H1 (cell line): ENCODE results near the gene TNPO2. TPM values are rescaled to one million over a fixed set of nuclear protein-coding genes. Genes with fewer than 3 reads are reported as not detected.

Experiments used
- CTCF ChIA-PET: fragments of 300-600 bp; sonication (Branson Sonifier 250); formaldehyde crosslinking; loops from one replicate; lab custom pipeline; 2021; ENCODE audit not compliant: partially characterized antibody; lab: Charles Lee
- POLR2A ChIA-PET: fragments of 300-600 bp; sonication (Branson Sonifier 250); formaldehyde crosslinking; loops from one replicate; lab custom pipeline; 2021; ENCODE audit warnings: inconsistent platforms; ENCODE audit not compliant: partially characterized antibody; lab: Charles Lee
- DNase-seq, 2 experiments: peaks; one replicate each; pipeline versions ENCODE4 v3.0.0 to v3.0.0-alpha.2; 2010 to 2022; ENCODE audit warnings: low spot score in 2 of 2, low read depth in 1 of 2, mixed read lengths in 1 of 2
- FAIRE-seq: peaks from 2 replicates; lab custom pipeline; 2011; peaks lifted over from hg19 to GRCh38; lab: Jason Lieb, UNC
- H2AFZ ChIP-seq: 2 replicates; pipeline ENCODE4 v1.8.1; 2012; ENCODE audit warnings: low read length, inconsistent platforms
- H2AK5ac ChIP-seq: 2 replicates; pipeline ENCODE4 v1.6.1; 2013; ENCODE audit warnings: low read depth, low read length
- H2BK120ac ChIP-seq: replicated peaks from 2 replicates; pipeline ENCODE3; 2013; ENCODE audit warnings: low read depth, low read length, inconsistent platforms
- H2BK12ac ChIP-seq: 2 replicates; pipeline ENCODE4 v1.6.1; 2013; ENCODE audit warnings: low read depth, low read length
- H2BK15ac ChIP-seq: 2 replicates; pipeline ENCODE4 v1.6.1; 2013; ENCODE audit warnings: low read length
- H2BK20ac ChIP-seq: 2 replicates; pipeline ENCODE4 v1.6.1; 2013; ENCODE audit warnings: low read length
- H2BK5ac ChIP-seq: 2 replicates; pipeline ENCODE4 v1.6.1; 2013; ENCODE audit warnings: low read depth, low read length
- H3K14ac ChIP-seq: 2 replicates; pipeline ENCODE4 v1.6.1; 2013; ENCODE audit warnings: inconsistent platforms; ENCODE audit not compliant: insufficient read length
- H3K18ac ChIP-seq: 2 replicates; pipeline ENCODE4 v1.6.1; 2013; ENCODE audit warnings: low read length; ENCODE audit errors: extremely low read depth
- H3K23ac ChIP-seq: 2 replicates; pipeline ENCODE4 v1.6.1; 2013; ENCODE audit warnings: inconsistent platforms; ENCODE audit not compliant: insufficient read length
- H3K23me2 ChIP-seq: 2 replicates; pipeline ENCODE4 v1.6.1; 2013; ENCODE audit warnings: low read depth, low read length
- H3K27ac ChIP-seq: 2 replicates; pipeline ENCODE4 v1.6.1; 2011; ENCODE audit warnings: low read depth, low read length, inconsistent platforms
- H3K27me3 ChIP-seq, 4 experiments: replicated peaks in 1 of 4; 1 replicate in 1 of 4; 2 replicates in 3 of 4; pipeline versions ENCODE4 v1.6.1 to v1.8.1; 2011 to 2013; ENCODE audit warnings: low read length in 3 of 4, mild to moderate bottlenecking in 3 of 4, inconsistent platforms in 2 of 4, mixed read lengths in 2 of 4, moderate library complexity in 1 of 4; ENCODE audit not compliant: control insufficient read depth in 3 of 4, insufficient read depth in 3 of 4; ENCODE audit errors: extremely low read depth in 1 of 4
- H3K36me3 ChIP-seq, 4 experiments: 2 replicates each; pipeline versions ENCODE4 v1.6.1 to v1.8.1; 2011 to 2013; ENCODE audit warnings: mild to moderate bottlenecking in 4 of 4, low read length in 3 of 4, moderate library complexity in 2 of 4, control low read depth in 1 of 4, inconsistent platforms in 1 of 4; ENCODE audit not compliant: insufficient read depth in 4 of 4, control insufficient read depth in 2 of 4
- H3K4ac ChIP-seq: replicated peaks from 2 replicates; pipeline ENCODE3; 2013; ENCODE audit warnings: low read length, low read depth, mixed read lengths, inconsistent platforms; ENCODE audit not compliant: insufficient read length
- H3K4me1 ChIP-seq, 4 experiments: replicated peaks in 1 of 4; 1 replicate in 1 of 4; 2 replicates in 3 of 4; pipeline versions ENCODE4 v1.6.1 to v1.8.1; 2011 to 2013; ENCODE audit warnings: low read length in 3 of 4, inconsistent platforms in 2 of 4, mixed read lengths in 1 of 4; ENCODE audit not compliant: insufficient read depth in 4 of 4, control insufficient read depth in 3 of 4
- H3K4me2 ChIP-seq, 2 experiments: 2 replicates each; pipeline versions ENCODE4 v1.6.1 to v1.8.1; 2011 to 2013; ENCODE audit warnings: low read depth in 2 of 2, low read length in 2 of 2, control low read depth in 1 of 2, inconsistent platforms in 1 of 2, mild to moderate bottlenecking in 1 of 2; ENCODE audit not compliant: insufficient read depth in 1 of 2
- H3K4me3 ChIP-seq, 4 experiments: fragments of 200-600, 300-600 bp in 1 of 4; sonication (generic), shearing (Covaris generic), sonication (Bioruptor Twin) in 1 of 4; 2 replicates each; pipeline versions ENCODE4 v1.5.1 to v1.8.1; 2011 to 2016; ENCODE audit warnings: low read length in 4 of 4, low read depth in 3 of 4, control low read depth in 2 of 4, inconsistent platforms in 2 of 4, mild to moderate bottlenecking in 2 of 4, mixed read lengths in 1 of 4, moderate library complexity in 1 of 4; ENCODE audit not compliant: insufficient read depth in 2 of 4; ENCODE audit errors: extremely low read depth in 1 of 4
- H3K56ac ChIP-seq: replicated peaks from 2 replicates; pipeline ENCODE3; 2013; ENCODE audit warnings: low read depth, mild to moderate bottlenecking, mixed read lengths, low read length, inconsistent platforms; ENCODE audit not compliant: insufficient read length
- H3K79me1 ChIP-seq: 2 replicates; pipeline ENCODE4 v1.6.1; 2013; ENCODE audit warnings: low read depth, low read length, control low read depth
- H3K79me2 ChIP-seq, 2 experiments: 2 replicates each; pipeline versions ENCODE4 v1.6.1 to v1.8.1; 2012 to 2013; ENCODE audit warnings: low read length in 2 of 2, mild to moderate bottlenecking in 2 of 2, inconsistent platforms in 1 of 2; ENCODE audit not compliant: insufficient read depth in 2 of 2, control insufficient read depth in 1 of 2
- H3K9ac ChIP-seq, 4 experiments: replicated peaks in 1 of 4; 1 replicate in 1 of 4; 2 replicates in 3 of 4; pipeline versions ENCODE4 v1.6.1 to v1.8.1; 2011 to 2013; ENCODE audit warnings: low read depth in 3 of 4, low read length in 3 of 4, control low read depth in 2 of 4, mild to moderate bottlenecking in 2 of 4, moderate library complexity in 2 of 4, inconsistent platforms in 1 of 4; ENCODE audit errors: extremely low read depth in 1 of 4
- H3K9me3 ChIP-seq, 2 experiments: 2 replicates each; pipeline versions ENCODE4 v1.6.1 to v1.8.1; 2012 to 2013; ENCODE audit warnings: mild to moderate bottlenecking in 2 of 2, moderate library complexity in 2 of 2, control low read depth in 1 of 2, inconsistent platforms in 1 of 2, low read depth in 1 of 2, low read length in 1 of 2, mixed read lengths in 1 of 2; ENCODE audit not compliant: insufficient read depth in 2 of 2
- H4K20me1 ChIP-seq, 2 experiments: replicated peaks in 1 of 2; 2 replicates each; pipeline versions ENCODE3 to v1.8.1; 2011 to 2013; ENCODE audit warnings: inconsistent platforms in 2 of 2, low read length in 2 of 2, mild to moderate bottlenecking in 1 of 2; ENCODE audit not compliant: insufficient read depth in 2 of 2, control insufficient read depth in 1 of 2
- H4K5ac ChIP-seq: 2 replicates; pipeline ENCODE4 v1.6.1; 2013; ENCODE audit warnings: low read length, low read depth, mixed read lengths, inconsistent platforms; ENCODE audit not compliant: insufficient read length
- H4K8ac ChIP-seq: 2 replicates; pipeline ENCODE4 v1.8.0; 2013; ENCODE audit warnings: mild to moderate bottlenecking, moderate library complexity, low read length, inconsistent platforms; ENCODE audit not compliant: insufficient read depth; ENCODE audit errors: extremely low read depth
- H4K91ac ChIP-seq: replicated peaks from 2 replicates; pipeline ENCODE3; 2013; ENCODE audit warnings: low read length, mixed read lengths, inconsistent platforms; ENCODE audit not compliant: insufficient read length
- BRCA1 ChIP-seq: IDR thresholded peaks from 2 replicates; pipeline ENCODE4 v1.6.1; 2012; ENCODE audit warnings: low read depth, low read length, improper control_type of control experiment
- EGR1 ChIP-seq: IDR thresholded peaks from 2 replicates; pipeline ENCODE4 v1.6.1; 2011; ENCODE audit warnings: low read depth, low read length, borderline replicate concordance
- HDAC2 ChIP-seq, 2 experiments: fragments of 300-600 bp in 1 of 2; sonication (generic) in 1 of 2; IDR thresholded peaks; 2 replicates each; pipeline ENCODE4 v1.6.1; 2011 to 2012; ENCODE audit warnings: low read depth in 2 of 2, low read length in 2 of 2, mild to moderate bottlenecking in 2 of 2, moderate library complexity in 2 of 2, borderline replicate concordance in 1 of 2, inconsistent platforms in 1 of 2
- HDAC6 ChIP-seq: IDR thresholded peaks from one replicate; pipeline ENCODE4 v1.7.1; 2012; ENCODE audit warnings: low read depth, mild to moderate bottlenecking, inconsistent platforms, low read length, moderate library complexity
- KDM4A ChIP-seq: IDR thresholded peaks from one replicate; pipeline ENCODE4 v1.7.1; 2012; ENCODE audit warnings: low read depth, mild to moderate bottlenecking, moderate library complexity, low read length, inconsistent platforms; ENCODE audit not compliant: severe bottlenecking
- KDM5A ChIP-seq: fragments of 200-600 bp; IDR thresholded peaks from 2 replicates; pipeline ENCODE4 v1.7.1; 2012; ENCODE audit warnings: mild to moderate bottlenecking, low read length, inconsistent platforms, mixed read lengths
- POU5F1 ChIP-seq: IDR thresholded peaks from 2 replicates; pipeline ENCODE4 v1.6.1; 2011; ENCODE audit warnings: low read depth, mild to moderate bottlenecking, low read length, moderate library complexity
- SIN3A ChIP-seq, 2 experiments: IDR thresholded peaks in 1 of 2; conservative IDR thresholded peaks in 1 of 2; 2 replicates each; pipeline ENCODE4 v1.6.1; 2011 to 2012; ENCODE audit warnings: low read length in 2 of 2, improper control_type of control experiment in 1 of 2, low read depth in 1 of 2, mild to moderate bottlenecking in 1 of 2
- SIRT6 ChIP-seq: IDR thresholded peaks from one replicate; pipeline ENCODE4 v1.7.1; 2012; ENCODE audit warnings: low read length, inconsistent platforms
- SP1 ChIP-seq: IDR thresholded peaks from 2 replicates; pipeline ENCODE4 v1.6.1; 2011; ENCODE audit warnings: low read depth, low read length
- SP2 ChIP-seq: IDR thresholded peaks from 2 replicates; pipeline ENCODE4 v1.6.1; 2012; ENCODE audit warnings: mild to moderate bottlenecking, low read length, inconsistent platforms
- WGBS, 2 experiments: shearing (Covaris generic) in 1 of 2; methylation state at CpG; one replicate each; pipeline versions ENCODE4 v1.1.6 to v1.1.7; 2013 to 2015; ENCODE audit warnings: low lambda C conversion rate in 2 of 2, mixed read lengths in 2 of 2, inconsistent platforms in 1 of 2, low coverage in 1 of 2, missing lambda C conversion rate in 1 of 2; ENCODE audit not compliant: insufficient replicate concordance in 2 of 2, insufficient coverage in 1 of 2, insufficient read length in 1 of 2; ENCODE audit errors: extremely low coverage in 1 of 2, missing lambda C conversion rate in 1 of 2; 5-methylcytosine and 5-hydroxymethylcytosine counted together
- polyA plus RNA-seq, 7 experiments: library from polyadenylated mRNA; depleted of rRNA in 3 of 7; stranded (reverse) in 5 of 7; unstranded in 2 of 7; fragments of >200 nt in 5 of 7; fragments of 200-250 nt in 2 of 7; gene quantifications; 1 replicate in 5 of 7; 2 replicates in 1 of 7; 4 replicates in 1 of 7; pipeline versions ENCODE4 v1.2.1 to v1.2.3, GENCODE V29; 2011 to 2013; ENCODE audit warnings: missing spikeins in 2 of 7, mixed read lengths in 2 of 7
- total RNA-seq: library from RNA; stranded (reverse); fragmentation: NEBNext Ultra II Directional; extraction: Animal tissue kit (Norgen Biotek cat#: 25700); gene quantifications from 2 replicates; pipeline ENCODE4 v1.2.1, GENCODE V29; 2021

The TNPO2 gene
- total and polyA plus RNA-seq, 2 of the 8 experiments (the other 6 are each of a cell fraction or from before 2014, with no cell fraction given) = 112 to 121 TPM

GRCh38 chr19:12701596-12702282 lies 22.0 kb downstream of the TNPO2 start:
- no peak overlapping the region for H2BK20ac ChIP-seq
- H3K4ac ChIP-seq = no peak overlapping the region
- no peak overlapping the region for H2BK120ac ChIP-seq
- no peak overlapping the region for H2AK5ac ChIP-seq
- peaks cover 28 to 69% (median 52%) of the 10 kb centered on the region in 4 experiments for H3K36me3 ChIP-seq
- H4K5ac ChIP-seq = no peak overlapping the region
- FAIRE-seq (no peak), DNase-seq (no peak)
- no peak overlapping the region for H3K4me2 ChIP-seq
- peaks cover 4 to 14% of the 10 kb centered on the region in 2 experiments for H4K20me1 ChIP-seq
- H3K4me1 ChIP-seq = peaks cover 0 to 5% (median 2%) of the 10 kb centered on the region in 4 experiments; a peak in 2 of 7 replicates
- no peak overlapping the region for H3K56ac ChIP-seq
- H4K91ac ChIP-seq = no peak overlapping the region
- H3K9ac ChIP-seq = no peak overlapping the region; a peak in 1 of 7 replicates
- CTCF ChIA-PET = no interaction called here
- no peak overlapping the region for H3K4me3 ChIP-seq
- H3K14ac ChIP-seq = no peak overlapping the region
- POLR2A ChIA-PET = no interaction called here
- no peaks in the 10 kb centered on the region for H3K27me3 ChIP-seq
- WGBS, 2 experiments = 92% methylated on average over 16 of the region's 33 CpGs; no CpG with 5 or more reads in 1 of the 2 experiments
- no peaks in the 10 kb centered on the region for H3K9me3 ChIP-seq
- no peak overlapping the region for H3K18ac ChIP-seq
- H2BK15ac ChIP-seq = no peak overlapping the region
- no peak overlapping the region for H3K23ac ChIP-seq
- peak overlapping the region; percentile 14; the same call in 1 of the 2 replicates for H4K8ac ChIP-seq
- no peak overlapping the region for H2AFZ ChIP-seq
- no peak overlapping the region; the same call in 1 of the 2 replicates for H2BK5ac ChIP-seq
- TF ChIP-seq SIRT6 = no peak
- TF ChIP-seq SP2 = no peak
- TF ChIP-seq EGR1 = no peak
- no peak for TF ChIP-seq HDAC6
- no peak for TF ChIP-seq KDM5A
- TF ChIP-seq SIN3A (conservative IDR thresholded peaks at IDR 0.05 in 1 of 2, IDR thresholded peaks at IDR 0.05 in 1 of 2; ENCODE audit: low read depth in 1 of 2, low read length in 2 of 2) = no peak
- no peak for TF ChIP-seq POU5F1
- TF ChIP-seq BRCA1 = no peak
- TF ChIP-seq KDM4A = no peak
- no peak for TF ChIP-seq HDAC2 (IDR thresholded peaks at IDR 0.05; ENCODE audit: borderline replicate concordance in 1 of 2, low read depth in 2 of 2, low read length in 2 of 2)
- TF ChIP-seq SP1 = no peak
- TF ChIP-seq, all 59 proteins: peak for 0
- no peak overlapping the region for H3K27ac ChIP-seq
- H3K79me2 ChIP-seq = no peaks in the 10 kb centered on the region
- H2BK12ac ChIP-seq = no peak overlapping the region
- H3K23me2 ChIP-seq = no peaks in the 10 kb centered on the region; the same call in 1 of the 2 replicates
- H3K79me1 ChIP-seq = no peaks in the 10 kb centered on the region
